M059J (cell line): ENCODE results near the gene SH3TC1. TPM values are rescaled to one million over a fixed set of nuclear protein-coding genes. Genes with fewer than 3 reads are reported as not detected.

Experiments
- DNase-seq: peaks from one replicate; pipeline ENCODE4 v3.0.0-alpha.2; 2012; ENCODE audit warnings: low read depth
- total RNA-seq: library from RNA; depleted of rRNA; stranded (reverse); fragments of >200 nt; shearing (Covaris generic); gene quantifications from 2 replicates; pipeline ENCODE4 v1.2.3, GENCODE V29; 2014

SH3TC1 gene
- total RNA-seq, 1 experiment from 2014 or later = 1.8 TPM

DNA sequence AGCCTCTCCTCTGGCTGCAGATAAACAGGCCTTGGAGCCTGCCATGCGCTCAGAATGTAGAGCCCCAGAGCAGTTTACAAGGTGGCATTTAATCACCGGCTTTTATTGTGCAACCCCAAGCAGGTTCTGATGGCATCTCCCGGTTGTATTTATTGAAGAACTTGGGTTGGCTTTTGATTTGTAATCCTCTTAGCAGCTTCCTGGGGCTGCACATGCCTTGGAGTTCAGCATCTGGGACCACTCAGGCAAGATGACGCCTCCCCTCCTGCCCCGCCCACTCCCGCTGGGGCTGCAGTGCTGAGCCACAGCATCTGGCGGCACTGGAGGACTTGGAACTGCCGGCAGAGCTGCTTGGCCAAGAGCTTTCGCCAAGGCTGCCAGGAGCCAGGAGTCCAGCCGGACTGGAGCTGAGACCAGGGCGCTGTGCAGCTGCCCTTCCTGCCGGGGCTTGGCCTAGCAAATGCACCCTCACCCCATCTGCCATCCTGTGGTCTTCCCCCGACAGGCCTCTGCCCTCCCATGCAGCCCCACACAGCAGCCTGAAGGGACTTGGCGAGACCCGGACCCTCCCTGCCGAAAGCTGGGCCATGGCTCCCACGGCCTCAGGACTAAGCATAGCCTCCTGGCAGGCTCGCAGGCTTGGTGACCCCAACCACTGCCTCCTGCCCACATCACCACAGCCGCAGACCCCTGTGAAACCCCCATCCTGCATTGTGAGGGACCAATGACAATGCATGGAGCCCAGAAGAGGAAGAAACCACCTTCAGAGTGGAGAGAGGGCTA, 75.9 kb downstream of the SH3TC1 start:
- peak; percentile 61 for DNase-seq

DNA sequence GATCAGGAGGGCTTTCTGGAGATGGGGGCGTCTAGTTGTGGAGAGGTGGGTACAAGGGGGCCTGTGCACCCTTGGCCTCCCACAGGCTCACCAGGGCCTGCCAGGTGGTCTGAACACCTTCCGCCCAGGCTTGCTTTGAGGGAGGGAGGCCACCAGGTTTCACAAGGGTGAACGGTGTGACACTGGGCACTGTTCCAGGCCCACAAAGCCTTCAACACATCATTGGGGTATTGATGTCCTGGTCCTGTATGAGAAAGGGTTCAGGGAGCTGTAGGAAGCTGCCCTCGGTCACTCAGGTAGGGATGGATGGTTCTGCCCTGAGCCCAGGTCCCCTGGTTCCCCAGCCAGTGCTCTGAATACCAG, 76.4 kb downstream of the SH3TC1 start:
- no peak for DNase-seq

GRCh38 chr4:8276358-8277240, 77.5 kb downstream of the SH3TC1 start:
- DNase-seq = peak; percentile 47

GRCh38 chr4:8277356-8278008, 78.4 kb downstream of the SH3TC1 start:
- DNase-seq = no peak

DNA sequence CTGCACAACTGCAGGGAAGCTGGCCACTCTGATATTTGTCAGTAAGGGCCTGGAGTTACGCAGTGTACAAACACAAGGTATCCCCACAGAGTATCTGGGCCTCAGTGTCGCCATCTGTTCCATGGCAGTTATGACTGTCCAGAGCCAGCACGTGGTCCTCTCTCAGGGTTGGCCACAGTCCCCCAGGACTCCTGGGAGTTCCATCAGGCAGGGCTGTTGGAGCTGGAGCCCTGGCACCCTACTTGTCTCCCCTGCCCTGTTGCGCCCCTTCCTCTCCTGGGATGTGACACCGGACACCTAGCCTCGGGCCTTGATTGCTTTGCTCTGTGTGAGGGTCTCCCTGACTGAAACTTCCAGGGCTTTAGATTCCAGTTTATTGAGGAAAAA, 78.9 kb downstream of the SH3TC1 start:
- DNase-seq = peak; percentile 20

- DNase-seq = peak; percentile 76
These were observed 79.6 kb downstream of the SH3TC1 start for GRCh38 chr4:8278421-8279287.

DNA sequence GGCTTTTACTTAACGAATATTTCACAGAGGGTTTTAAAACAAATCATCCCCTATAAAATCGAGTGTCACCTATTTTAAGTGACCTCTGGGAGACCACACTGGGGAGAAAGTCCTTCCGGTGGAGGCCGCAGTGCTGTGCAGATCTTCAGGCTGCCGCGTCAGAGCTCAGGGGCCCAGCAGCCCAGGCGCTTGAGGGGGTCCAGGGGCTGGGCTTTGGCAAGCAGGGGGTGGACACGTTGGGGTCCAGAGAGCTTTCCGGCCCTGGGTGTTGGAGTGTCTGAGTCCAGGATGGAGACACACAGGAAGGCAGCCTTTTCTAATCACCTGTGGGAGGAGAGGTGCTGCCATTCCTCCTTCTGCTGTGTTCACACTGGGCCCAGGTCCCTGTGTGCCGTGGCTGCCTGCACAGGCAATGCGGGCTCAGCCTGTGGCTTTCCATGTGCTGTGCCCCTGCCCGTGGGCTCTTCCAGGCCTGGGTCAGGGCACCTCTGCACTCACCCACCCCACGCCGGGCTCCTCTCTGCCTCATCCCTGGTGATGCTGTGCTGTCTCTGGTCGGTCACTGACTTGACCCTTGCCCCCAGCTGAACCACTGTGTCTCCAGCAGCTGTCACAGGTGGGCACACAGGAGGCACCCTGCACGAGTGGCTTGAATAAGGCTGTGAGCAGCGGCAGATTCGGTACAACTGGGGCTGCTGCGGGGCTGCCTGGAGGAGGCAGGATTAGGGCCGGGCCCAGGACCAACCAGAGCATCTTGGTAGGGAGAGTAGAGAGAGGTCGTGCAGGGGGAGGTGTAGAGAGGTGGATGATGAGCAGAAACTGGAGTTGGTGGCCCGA, 80.4 kb downstream of the SH3TC1 start:
- DNase-seq = no peak

DNA sequence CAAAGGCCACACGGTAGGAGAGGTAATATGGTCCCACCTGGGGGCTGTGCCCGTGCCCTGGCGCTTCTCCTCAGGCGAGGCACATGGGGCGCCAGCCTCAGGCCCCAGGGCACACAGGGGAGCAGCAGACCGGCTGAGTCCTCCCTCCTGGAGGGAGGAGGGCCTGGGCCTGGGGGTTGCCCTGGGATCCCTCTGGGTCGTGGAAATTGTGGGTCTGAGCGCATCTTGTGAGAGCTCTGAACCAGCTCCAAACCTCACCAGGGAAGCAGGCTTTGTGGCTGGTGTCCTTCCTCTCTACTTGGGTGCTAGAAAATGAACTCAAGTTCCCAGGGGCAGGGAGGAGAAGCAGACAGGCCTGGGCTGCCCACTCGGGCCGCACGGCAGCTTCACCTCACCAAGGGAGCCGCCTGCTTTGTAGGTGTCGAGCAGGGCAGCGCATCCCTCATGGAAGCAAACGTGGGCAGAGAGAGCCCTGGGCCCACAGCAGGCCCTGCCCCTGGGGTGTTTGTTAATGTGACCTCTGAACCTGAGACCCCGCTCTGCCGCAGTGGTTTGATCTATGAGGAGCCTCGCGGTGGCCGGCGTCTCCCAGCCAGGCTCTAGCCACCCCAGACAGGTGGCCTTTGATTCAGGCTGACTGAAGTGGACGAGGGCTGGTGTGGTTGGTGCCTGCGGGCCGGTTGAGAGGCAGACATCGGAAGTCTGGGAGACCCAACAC, 81.2 kb downstream of the SH3TC1 start:
- DNase-seq = no peak

- DNase-seq = no peak
These were observed 81.9 kb downstream of the SH3TC1 start for GRCh38 chr4:8280876-8281440.

GRCh38 chr4:8281519-8282133, 82.5 kb downstream of the SH3TC1 start:
- no peak for DNase-seq

- no peak for DNase-seq
These were observed 83.1 kb downstream of the SH3TC1 start for GRCh38 chr4:8282134-8282641.

DNA sequence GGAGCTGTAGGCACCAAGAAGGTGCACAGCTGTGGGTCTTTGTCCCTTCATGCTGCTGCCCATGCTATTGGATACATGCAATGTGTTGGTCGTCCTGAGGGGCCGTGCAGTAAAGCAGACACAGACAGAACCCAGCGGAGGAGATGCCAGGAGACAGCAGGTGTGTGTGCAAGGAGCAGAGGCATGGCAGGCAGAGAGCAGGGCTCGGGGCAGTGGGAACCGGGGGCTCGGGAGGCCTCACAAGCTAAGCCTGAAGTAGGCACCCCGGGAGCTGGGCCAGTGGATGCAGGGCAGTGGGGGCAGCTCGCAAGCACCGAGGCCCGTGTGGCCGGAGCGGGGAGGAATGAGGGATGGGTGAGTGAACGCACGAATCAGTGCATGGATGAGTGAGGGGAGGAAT, 83.7 kb downstream of the SH3TC1 start:
- no peak for DNase-seq

- DNase-seq = no peak
These were observed 84.1 kb downstream of the SH3TC1 start for GRCh38 chr4:8283161-8283560.

GRCh38 chr4:8283631-8284121, 84.6 kb downstream of the SH3TC1 start:
- DNase-seq = no peak

DNA sequence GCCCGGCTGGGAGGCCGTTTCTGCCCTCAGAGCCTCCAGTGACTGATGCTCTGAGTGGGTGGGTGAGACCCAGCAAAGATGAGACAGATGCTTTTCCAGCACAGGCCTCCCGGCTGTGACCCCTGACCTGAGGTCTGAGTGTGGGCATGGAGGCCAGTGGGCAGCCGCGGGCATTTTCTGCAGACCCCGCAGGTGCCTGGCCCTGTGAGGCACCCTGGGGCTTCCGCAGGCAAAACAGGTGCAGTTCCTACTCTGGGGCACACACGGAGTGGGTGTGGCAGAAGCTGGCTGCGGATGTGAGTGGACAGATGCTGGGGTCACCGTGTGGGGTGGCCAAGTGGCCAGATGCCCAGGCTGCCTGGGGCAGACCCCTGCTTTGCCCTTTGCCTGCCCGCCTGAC, 85.3 kb downstream of the SH3TC1 start:
- DNase-seq = no peak

- no peak for DNase-seq
These were observed 86.3 kb downstream of the SH3TC1 start for GRCh38 chr4:8285143-8285975.

DNA sequence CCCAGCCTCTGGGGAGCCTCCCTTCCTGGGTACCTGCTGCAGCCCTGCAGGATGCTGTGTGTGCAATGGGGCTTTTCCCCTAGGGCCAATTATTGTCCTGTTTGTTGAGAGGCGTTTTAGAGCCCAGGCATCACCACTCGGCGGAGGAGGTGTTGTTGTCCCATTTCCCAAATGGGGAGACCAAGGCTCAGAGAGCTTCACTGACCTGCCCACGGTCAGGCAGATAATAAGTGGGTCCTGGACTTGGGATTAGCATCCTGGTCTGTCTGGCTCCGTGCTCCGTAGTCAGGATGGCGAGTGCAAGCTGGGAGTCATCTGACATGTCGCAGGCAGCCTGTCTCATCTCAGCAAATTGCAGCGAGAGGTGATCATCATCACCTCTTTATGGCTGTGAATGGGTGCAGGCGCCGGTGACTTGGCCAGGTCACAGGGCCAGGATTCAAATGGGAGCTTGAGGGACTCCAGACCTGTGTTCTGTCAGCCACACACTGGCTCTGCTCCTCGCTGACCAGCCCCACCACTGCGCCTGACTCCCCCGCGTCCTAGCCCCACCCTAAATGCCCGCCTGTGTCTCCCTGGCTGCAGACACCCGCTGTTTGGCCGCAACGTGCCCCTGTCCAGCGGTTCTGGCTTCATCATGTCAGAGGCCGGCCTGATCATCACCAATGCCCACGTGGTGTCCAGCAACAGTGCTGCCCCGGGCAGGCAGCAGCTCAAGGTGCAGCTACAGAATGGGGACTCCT, 87.1 kb downstream of the SH3TC1 start:
- DNase-seq = no peak
